ENCODE measurements around the gene ROPN1L.

DNA sequence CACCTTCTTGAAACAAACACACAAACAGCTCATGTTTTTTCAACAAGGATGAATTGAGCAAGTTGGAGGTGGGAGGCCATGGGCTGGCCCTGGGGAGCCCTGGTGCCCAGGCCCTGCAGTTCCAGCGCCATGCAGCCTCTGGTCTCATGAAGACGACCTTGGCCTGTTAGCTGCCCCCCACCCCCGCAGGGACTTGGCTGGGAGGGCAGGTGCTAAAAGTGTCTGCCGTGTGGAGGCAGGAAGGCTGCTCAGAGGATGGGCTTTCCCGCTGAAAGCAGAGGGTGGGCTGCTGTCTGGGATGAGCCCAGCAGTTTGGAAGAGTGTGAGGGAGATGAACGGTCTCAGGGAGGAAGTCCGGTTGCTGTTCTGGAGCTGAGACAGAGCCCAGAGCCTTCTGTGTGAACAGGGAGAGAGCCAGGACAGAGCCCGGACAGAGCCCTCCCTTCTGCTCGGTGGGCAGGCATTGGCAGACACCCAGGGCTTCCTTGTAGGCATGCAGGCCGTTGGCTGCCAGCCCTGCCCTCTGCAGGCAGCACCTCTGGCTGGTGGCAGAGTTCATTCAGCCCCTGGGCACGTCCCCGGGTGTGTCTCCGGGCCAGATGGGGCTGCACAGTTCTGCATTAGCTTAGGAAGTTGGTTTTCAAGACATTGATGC is 18.7 kb downstream of the ROPN1L start:
- TF ChIP-seq, protein P1, sequence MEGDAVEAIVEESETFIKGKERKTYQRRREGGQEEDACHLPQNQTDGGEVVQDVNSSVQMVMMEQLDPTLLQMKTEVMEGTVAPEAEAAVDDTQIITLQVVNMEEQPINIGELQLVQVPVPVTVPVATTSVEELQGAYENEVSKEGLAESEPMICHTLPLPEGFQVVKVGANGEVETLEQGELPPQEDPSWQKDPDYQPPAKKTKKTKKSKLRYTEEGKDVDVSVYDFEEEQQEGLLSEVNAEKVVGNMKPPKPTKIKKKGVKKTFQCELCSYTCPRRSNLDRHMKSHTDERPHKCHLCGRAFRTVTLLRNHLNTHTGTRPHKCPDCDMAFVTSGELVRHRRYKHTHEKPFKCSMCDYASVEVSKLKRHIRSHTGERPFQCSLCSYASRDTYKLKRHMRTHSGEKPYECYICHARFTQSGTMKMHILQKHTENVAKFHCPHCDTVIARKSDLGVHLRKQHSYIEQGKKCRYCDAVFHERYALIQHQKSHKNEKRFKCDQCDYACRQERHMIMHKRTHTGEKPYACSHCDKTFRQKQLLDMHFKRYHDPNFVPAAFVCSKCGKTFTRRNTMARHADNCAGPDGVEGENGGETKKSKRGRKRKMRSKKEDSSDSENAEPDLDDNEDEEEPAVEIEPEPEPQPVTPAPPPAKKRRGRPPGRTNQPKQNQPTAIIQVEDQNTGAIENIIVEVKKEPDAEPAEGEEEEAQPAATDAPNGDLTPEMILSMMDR (IDR thresholded peaks at IDR 0.05) = no peak
- TF ChIP-seq EZH2 (IDR thresholded peaks at IDR 0.05; ENCODE audit: borderline replicate concordance, insufficient read depth, low read depth, low read length, poor library complexity, severe bottlenecking) = no peak
